ENCODE measurements around the gene ZNF705A. TPM values are rescaled to one million over a fixed set of nuclear protein-coding genes. Genes with fewer than 3 reads are reported as not detected.

ZNF705A gene
- not detected in 5 replicates for total RNA-seq (2022; extraction: Qiagen RNA extraction)

DNA sequence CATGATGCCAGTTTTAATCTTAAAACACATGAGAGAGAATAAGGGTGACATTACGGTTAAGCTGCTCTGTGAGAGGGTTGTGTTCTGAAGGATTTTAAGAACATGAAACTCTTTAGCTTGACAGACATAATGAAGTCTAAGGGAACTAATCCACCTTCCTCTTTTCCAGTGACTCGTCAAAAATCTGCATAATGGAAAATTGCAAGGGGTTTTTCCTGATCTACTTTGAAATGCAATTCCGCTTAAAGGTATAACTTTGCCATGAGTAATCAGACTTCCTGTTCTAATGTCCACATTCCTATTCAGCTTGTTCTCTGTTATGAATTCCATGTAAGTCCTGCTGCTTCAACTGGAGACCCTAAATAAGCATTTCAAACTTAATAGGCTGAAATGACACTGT, at the start of gene ZNF705A:
Gene ZNF705A (plus strand): TSS at position 171 of the 400 bp plus-strand sequence. CDS start 15,611 bp downstream, outside the sequence.

DNA sequence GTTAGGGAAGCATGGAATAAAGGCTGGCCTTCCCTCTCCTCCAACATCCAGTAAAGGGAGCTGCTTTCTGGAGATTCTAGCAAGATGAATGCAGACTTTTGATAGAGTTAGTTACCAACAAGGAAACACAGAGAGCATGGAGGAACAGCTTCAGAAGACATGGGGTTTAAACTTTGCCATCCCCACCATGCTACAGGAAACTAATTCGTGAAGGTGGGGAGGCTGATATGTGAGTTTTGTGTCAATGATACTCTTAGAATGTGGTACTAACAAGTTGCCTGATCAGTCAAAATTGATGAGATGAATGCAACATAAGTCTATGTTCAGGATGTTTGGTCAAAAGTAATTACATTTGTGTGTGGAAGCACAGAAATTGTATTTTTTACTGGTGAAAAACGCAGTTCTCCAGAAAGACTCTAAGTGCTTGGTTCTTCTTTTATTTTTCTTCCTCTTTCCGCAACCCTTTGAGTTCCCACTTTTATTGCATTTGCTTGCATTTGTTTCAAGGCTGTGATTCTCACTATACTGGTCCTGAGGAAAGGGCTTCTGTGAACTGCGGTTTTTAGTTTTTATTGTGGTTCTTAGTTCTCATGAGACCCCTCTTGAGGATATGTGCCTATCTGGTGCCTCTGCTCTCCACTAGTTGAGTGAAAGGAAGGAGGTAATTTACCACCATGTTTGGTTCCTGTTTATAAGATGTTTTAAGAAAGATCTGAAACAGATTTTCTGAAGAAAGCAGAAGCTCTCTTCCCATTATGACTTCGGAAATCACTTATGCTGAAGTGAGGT, 33.5 kb upstream of the ZNF705A start, which contains the start of gene CLEC4A:
Gene CLEC4A (plus strand): TSS at position 494 of the 789 bp plus-strand sequence. CDS start 262 bp downstream, at position 756.

DNA sequence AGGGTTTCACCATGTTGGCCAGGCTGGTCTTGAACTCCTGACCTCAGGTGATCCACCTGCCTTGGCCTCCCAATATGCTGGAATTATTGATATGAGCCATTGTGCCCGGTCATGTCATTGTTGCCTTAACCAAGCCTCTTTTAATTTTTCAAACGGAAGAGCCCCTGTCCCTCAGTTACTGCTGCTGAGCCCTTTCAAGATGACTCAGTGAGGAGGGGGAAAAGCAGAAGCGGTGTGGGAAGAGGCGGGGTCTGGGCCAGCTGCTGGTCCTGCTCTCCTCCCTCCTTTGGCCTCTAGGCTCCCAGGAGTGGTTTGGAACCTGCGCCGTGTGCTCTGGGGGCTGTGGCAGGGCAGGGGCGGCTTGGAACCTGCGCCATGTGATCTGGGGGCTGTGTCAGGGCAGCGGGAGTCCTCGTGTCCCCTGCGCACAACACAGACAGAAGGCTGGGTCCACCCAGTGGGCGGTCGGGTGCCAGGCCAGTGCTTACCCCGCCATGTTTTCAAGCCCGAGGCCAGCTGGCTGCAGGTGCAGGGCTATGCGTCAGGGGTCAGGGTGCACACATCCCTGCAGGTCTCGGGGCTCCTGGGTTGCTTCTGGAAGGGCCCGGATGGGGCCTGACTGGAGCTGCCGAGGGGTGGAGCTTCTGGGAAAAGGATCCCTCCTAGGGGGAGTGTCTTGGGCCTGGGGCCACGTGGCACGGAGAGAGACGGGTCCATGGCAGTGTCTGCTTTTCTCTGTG, 70.3 kb downstream of the ZNF705A start, which contains the start of gene FAM90A1:
Gene FAM90A1 (minus strand): TSS at position 627 of the 740 bp plus-strand sequence. CDS start 2,786 bp downstream, outside the sequence.

Other genes with a start within 250 kb of the ZNF705A start
- 7.2 to 9.9 TPM (median 9.3 TPM) in 5 replicates for gene SLC2A3, start 220.8 kb upstream of the ZNF705A start, total RNA-seq (2022; extraction: Qiagen RNA extraction)
- 8.2 to 11.6 TPM (median 10.1 TPM) in 5 replicates for gene FOXJ2, start 124.3 kb upstream of the ZNF705A start, total RNA-seq (2022; extraction: Qiagen RNA extraction)
- not detected in 5 replicates for gene C3AR1, start 90.7 kb upstream of the ZNF705A start, total RNA-seq (2022; extraction: Qiagen RNA extraction)
- 15.6 to 16.3 TPM (median 16.1 TPM) in 5 replicates for gene NECAP1, start 74.7 kb upstream of the ZNF705A start, total RNA-seq (2022; extraction: Qiagen RNA extraction)
- gene CLEC4A, start 33.4 kb upstream of the ZNF705A start, total RNA-seq (2022; extraction: Qiagen RNA extraction), result 0.37 TPM in 1 of 5 replicates, not detected in the others
- gene FAM90A1, start 70.6 kb downstream of the ZNF705A start, total RNA-seq (2022; extraction: Qiagen RNA extraction), result 0.08 to 0.13 TPM (median 0.11 TPM) in 5 replicates